Measurements from ENCODE around the gene ADAM12. TPM values are rescaled to one million over a fixed set of nuclear protein-coding genes. Genes with fewer than 3 reads are reported as not detected.

Gene ADAM12
- total and polyA plus RNA-seq, 2 of the 13 experiments (the other 11 are each of a cell fraction or from before 2014, with no cell fraction given), result not detected

DNA sequence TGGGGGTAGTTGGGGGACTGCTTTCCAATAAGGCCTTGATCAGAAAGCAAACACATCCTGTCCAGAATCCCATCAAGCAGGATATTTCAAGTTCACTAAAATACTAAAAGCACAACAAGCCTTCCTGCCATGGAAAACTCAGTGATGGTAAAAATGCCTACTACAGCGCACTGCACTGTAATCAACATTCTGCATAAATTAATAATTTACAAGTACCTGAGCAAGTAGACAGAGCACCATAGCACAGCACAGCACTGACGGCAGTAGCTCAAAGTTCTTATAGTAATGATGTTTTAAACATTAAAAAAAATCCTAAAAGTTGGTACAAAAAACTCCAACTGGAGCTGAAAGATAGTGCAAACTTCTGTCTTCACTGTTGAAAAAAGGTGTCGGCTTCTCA is 371.4 kb downstream of the ADAM12 start (continued):
- no peak for TF ChIP-seq CEBPG (CRISPR knock-in tag; IDR thresholded peaks at IDR 0.05)
- no peak for TF ChIP-seq ZNF577 (CRISPR knock-in tag; IDR thresholded peaks at IDR 0.05; ENCODE audit: borderline replicate concordance, low read depth)
- no peak for TF ChIP-seq ZNF451 (CRISPR knock-in tag; IDR thresholded peaks at IDR 0.05)
- TF ChIP-seq FOXJ3 (CRISPR knock-in tag; IDR thresholded peaks at IDR 0.05; ENCODE audit: borderline replicate concordance), result no peak
- TF ChIP-seq REXO4 (CRISPR knock-in tag; IDR thresholded peaks at IDR 0.05; ENCODE audit: borderline replicate concordance), result no peak
- TF ChIP-seq GABPA (IDR thresholded peaks at IDR 0.05; ENCODE audit: low read depth, low read length), result no peak
- no peak for TF ChIP-seq GABPA (CRISPR knock-in tag; IDR thresholded peaks at IDR 0.05; ENCODE audit: low read depth)

DNA sequence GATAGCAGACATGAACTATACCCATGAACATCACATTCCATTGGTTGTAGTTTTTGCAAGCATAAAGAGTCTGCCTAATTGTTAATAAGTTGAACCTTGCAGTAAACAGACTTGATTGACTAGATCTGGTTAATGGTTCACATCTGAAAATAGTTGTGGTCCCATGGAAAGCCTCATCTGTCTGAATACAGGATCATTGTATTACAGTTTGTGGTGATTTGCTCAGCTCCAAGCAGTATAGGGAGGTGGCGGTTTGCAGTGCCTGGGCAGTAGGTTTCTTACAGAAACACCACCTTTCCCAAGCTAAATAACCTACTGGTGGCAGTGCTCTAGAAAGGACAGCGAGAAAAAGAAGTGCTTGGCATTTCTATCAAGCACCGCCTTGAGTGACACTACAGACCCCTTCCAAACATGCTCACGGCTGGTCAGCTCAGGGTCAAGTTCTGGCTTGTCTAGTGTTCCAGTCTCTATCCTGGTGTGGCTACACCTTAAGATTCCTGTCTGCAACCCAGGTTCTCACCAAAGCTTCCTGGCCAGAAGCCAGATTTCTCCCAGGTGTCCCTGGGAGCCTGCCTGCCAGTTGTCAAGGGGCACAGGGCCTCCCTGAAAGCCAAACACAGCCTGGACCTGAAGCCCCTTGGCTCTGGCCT is 372.0 kb downstream of the ADAM12 start:
- no TSS peak for BruUV-seq (replicated peaks)
- 25% methylated on average over 2 of the region's 4 CpGs for WGBS (ENCODE audit: low lambda C conversion rate)
- H3K9me3 ChIP-seq (ENCODE audit: low read length), result no peaks in the 10 kb centered on the region
- H3K9ac ChIP-seq (ENCODE audit: insufficient read depth, low read depth, low read length), result no peak overlapping the region
- POLR2A ChIA-PET, result no interaction called here
- no peaks in the 10 kb centered on the region for H3K79me2 ChIP-seq (ENCODE audit: insufficient read depth, low read length)
- FAIRE-seq (no peak), DNase-seq (ENCODE audit: low spot score) (no peak), ATAC-seq (no peak)
- CTCF ChIA-PET (ENCODE audit: low intra/inter-chr PET ratio, low total read pairs), result no interaction called here
- H2AFZ ChIP-seq (ENCODE audit: low read length), result no peak overlapping the region
- in situ Hi-C loops (cut with HindIII; ENCODE audit: extremely low pct_ligation_motif_present, low pct_unique_long_range_greater_than_20kb), result no loop called here
- TF ChIP-seq ZNF496 (CRISPR knock-in tag; IDR thresholded peaks at IDR 0.05; ENCODE audit: insufficient replicate concordance) (no peak), PHB2 (IDR thresholded peaks at IDR 0.05; ENCODE audit: partially characterized antibody) (no peak), NR2F1 (CRISPR knock-in tag; IDR thresholded peaks at IDR 0.05) (no peak), CENPT (CRISPR knock-in tag; IDR thresholded peaks at IDR 0.05; ENCODE audit: low read depth) (no peak), GZF1 (CRISPR knock-in tag; IDR thresholded peaks at IDR 0.05) (no peak)
- TF ChIP-seq, protein P1, sequence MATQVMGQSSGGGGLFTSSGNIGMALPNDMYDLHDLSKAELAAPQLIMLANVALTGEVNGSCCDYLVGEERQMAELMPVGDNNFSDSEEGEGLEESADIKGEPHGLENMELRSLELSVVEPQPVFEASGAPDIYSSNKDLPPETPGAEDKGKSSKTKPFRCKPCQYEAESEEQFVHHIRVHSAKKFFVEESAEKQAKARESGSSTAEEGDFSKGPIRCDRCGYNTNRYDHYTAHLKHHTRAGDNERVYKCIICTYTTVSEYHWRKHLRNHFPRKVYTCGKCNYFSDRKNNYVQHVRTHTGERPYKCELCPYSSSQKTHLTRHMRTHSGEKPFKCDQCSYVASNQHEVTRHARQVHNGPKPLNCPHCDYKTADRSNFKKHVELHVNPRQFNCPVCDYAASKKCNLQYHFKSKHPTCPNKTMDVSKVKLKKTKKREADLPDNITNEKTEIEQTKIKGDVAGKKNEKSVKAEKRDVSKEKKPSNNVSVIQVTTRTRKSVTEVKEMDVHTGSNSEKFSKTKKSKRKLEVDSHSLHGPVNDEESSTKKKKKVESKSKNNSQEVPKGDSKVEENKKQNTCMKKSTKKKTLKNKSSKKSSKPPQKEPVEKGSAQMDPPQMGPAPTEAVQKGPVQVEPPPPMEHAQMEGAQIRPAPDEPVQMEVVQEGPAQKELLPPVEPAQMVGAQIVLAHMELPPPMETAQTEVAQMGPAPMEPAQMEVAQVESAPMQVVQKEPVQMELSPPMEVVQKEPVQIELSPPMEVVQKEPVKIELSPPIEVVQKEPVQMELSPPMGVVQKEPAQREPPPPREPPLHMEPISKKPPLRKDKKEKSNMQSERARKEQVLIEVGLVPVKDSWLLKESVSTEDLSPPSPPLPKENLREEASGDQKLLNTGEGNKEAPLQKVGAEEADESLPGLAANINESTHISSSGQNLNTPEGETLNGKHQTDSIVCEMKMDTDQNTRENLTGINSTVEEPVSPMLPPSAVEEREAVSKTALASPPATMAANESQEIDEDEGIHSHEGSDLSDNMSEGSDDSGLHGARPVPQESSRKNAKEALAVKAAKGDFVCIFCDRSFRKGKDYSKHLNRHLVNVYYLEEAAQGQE (IDR thresholded peaks at IDR 0.05; ENCODE audit: borderline replicate concordance in 1 of 2, low read depth in 1 of 2, low read length in 2 of 2), result no peak
- no peak overlapping the region for H3K4me2 ChIP-seq (ENCODE audit: low read depth, low read length)
- H3K27ac ChIP-seq (ENCODE audit: extremely low read length, insufficient read depth, low read length), result no peak overlapping the region
- H3K36me3 ChIP-seq (replicated peaks in 1 of 2; ENCODE audit: control insufficient read depth in 1 of 2, insufficient read depth in 2 of 2, low read length in 2 of 2), result no peaks in the 10 kb centered on the region
- intact Hi-C loops (cut with micrococcal nuclease; ENCODE audit: unreplicated experiment), result no loop called here
- no peak overlapping the region for H3K4me3 ChIP-seq (replicated peaks in 1 of 3; ENCODE audit: insufficient read depth in 1 of 3, low read depth in 2 of 3, low read length in 3 of 3)
- no peaks in the 10 kb centered on the region for H3K4me1 ChIP-seq (ENCODE audit: insufficient read depth, low read length)
- H4K20me1 ChIP-seq (ENCODE audit: insufficient read depth, low read length), result no peaks in the 10 kb centered on the region
- peaks cover 0 to 2% of the 10 kb centered on the region in 2 experiments; a peak in 2 of 5 replicates for H3K27me3 ChIP-seq (ENCODE audit: control insufficient read depth in 1 of 2, insufficient read depth in 2 of 2, low read length in 2 of 2)
